GM23248 (cell line): ENCODE results near the gene PSMD4.

Experiments used
- EZH2 ChIP-seq: fragments of 200-600 bp; sonication (generic); IDR thresholded peaks from 2 replicates; pipeline ENCODE4 v1.6.1; 2018; ENCODE audit warnings: antibody characterized with exemption, mild to moderate bottlenecking; ENCODE audit not compliant: insufficient read depth, poor library complexity, severe bottlenecking
- EZH2phosphoT487 ChIP-seq: fragments of 200-600 bp; sonication (generic); IDR thresholded peaks from 2 replicates; pipeline ENCODE4 v1.6.1; 2018; ENCODE audit warnings: antibody characterized with exemption, moderate library complexity, mild to moderate bottlenecking, low read depth; ENCODE audit not compliant: insufficient read depth

DNA sequence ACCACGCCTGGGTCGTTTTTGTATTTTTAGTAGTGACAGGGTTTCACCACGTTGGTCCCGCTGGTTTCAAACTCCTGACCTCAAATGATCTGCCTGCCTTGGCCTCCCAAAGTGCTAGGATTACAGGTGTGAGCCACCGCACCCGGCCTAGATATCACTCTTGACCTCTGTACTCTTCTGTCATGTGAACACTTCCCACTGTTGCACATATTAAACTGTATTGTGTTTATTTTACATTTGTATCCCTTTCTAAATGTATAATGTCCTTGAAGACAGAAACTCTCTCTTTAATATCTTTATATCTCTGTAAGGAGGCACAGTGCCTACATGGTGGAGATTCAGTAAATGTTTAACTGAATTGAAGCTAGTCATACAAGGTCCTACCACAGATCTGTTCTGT, 19.3 kb upstream of the PSMD4 start:
- TF ChIP-seq EZH2phosphoT487 = no peak
- TF ChIP-seq EZH2 = no peak
